ENCODE results near the gene INO80B. TPM values are rescaled to one million over a fixed set of nuclear protein-coding genes. Genes with fewer than 3 reads are reported as not detected.

INO80B gene
- total and polyA plus RNA-seq, 9 of the 15 experiments (the other 6 are each of a cell fraction or from before 2014, with no cell fraction given), result 0.41 to 22.6 (median 9.0) TPM

GRCh38 chr2:74458132-74458937, 3.4 kb downstream of the INO80B start, which contains the start of gene WBP1 (continued):
- TF ChIP-seq ZBTB12 (CRISPR knock-in tag; IDR thresholded peaks at IDR 0.05) (peak; percentile 54), NONO (IDR thresholded peaks at IDR 0.05; ENCODE audit: low read depth in 2 of 2, low read length in 1 of 2) (no peak), ZBTB26 (CRISPR knock-in tag; IDR thresholded peaks at IDR 0.05) (no peak), GTF2A2 (tag; IDR thresholded peaks at IDR 0.05) (no peak), TBP (optimal IDR thresholded peaks at IDR 0.05; ENCODE audit: low read depth, low read length) (peak; percentile 25), E2F8 (IDR thresholded peaks at IDR 0.05; ENCODE audit: low read depth, partially characterized antibody) (no peak), CXXC5 (CRISPR knock-in tag; IDR thresholded peaks at IDR 0.05) (peak; percentile 68), CEBPB (tag; IDR thresholded peaks at IDR 0.05) (no peak), HNRNPH1 (optimal IDR thresholded peaks at IDR 0.05; ENCODE audit: low read depth, low read length) (no peak), RFX1 (IDR thresholded peaks at IDR 0.05) (peak; percentile 81), SFPQ (IDR thresholded peaks at IDR 0.05; ENCODE audit: low read depth, low read length) (no peak), ZKSCAN3 (CRISPR knock-in tag; IDR thresholded peaks at IDR 0.05) (no peak), PHF8 (IDR thresholded peaks at IDR 0.05; ENCODE audit: borderline replicate concordance, low read length) (peak; percentile 41; the same call in 1 of the 2 replicates), PREB (CRISPR knock-in tag; IDR thresholded peaks at IDR 0.05) (no peak), LARP7 (IDR thresholded peaks at IDR 0.05) (no peak), CBX1 (IDR thresholded peaks at IDR 0.05; ENCODE audit: low read depth) (no peak), FOXM1 (IDR thresholded peaks at IDR 0.05; ENCODE audit: low read depth) (peak; percentile 81), FOXM1 (CRISPR knock-in tag; IDR thresholded peaks at IDR 0.05; ENCODE audit: low read depth) (no peak), TEAD2 (tag; IDR thresholded peaks at IDR 0.05) (no peak), GABPA (tag; conservative IDR thresholded peaks at IDR 0.05; ENCODE audit: low read depth) (peak; percentile 59)

Measured in K562 (cell line).